Erythroblast (primary cell): Measurements from ENCODE around the gene ACTN3.

Experiments used
- GATA1 ChIP-seq: IDR thresholded peaks from 2 replicates; pipeline ENCODE4 v1.6.1; 2011; ENCODE audit warnings: low read depth, mild to moderate bottlenecking, control low read depth, low read length, moderate library complexity
- POLR2A ChIP-seq: IDR thresholded peaks from 2 replicates; pipeline ENCODE4 v1.6.1; 2011; ENCODE audit warnings: mild to moderate bottlenecking, low read length

DNA sequence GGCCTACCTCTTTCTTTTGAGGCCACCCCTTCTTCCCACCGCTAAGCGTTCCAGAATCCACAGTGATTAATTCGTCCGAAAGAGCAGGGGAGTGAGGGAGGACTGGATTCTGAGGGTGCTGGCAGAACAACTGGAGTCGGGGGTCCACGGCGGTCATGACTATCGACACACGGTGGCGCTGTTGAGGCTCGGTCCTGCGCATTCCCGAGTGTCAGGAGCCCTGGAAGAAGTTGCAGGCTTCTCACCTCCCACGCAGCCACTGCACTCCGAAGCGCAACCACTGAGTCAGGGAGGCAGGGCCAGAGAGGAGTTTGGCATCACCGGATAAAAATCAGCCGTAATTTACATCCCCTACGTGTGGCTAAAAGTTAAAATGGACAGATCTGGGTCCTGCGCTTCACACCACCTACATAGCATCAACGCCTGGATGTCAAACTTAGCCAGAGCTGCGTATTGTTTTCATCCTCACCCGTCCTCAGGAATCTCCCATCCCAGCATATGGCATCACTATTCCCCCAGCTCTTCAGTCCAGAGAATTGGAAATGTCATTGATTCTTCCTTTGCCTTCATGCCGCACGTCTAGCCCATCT is 32.4 kb downstream of the ACTN3 start:
- TF ChIP-seq POLR2A (no peak), GATA1 (no peak)
